SK-N-SH (cell line): ENCODE data around the gene AGBL4. TPM values are rescaled to one million over a fixed set of nuclear protein-coding genes. Genes with fewer than 3 reads are reported as not detected.

Experiments
- CTCF ChIA-PET: fragments of 300-600, 350-600 bp; formaldehyde crosslinking; extraction: SDS; loops from one replicate; lab custom pipeline; 2021; lab: Yijun Ruan, JAX
- POLR2A ChIA-PET: fragments of 350-600 bp; sonication (Branson Sonifier 250); formaldehyde crosslinking; extraction: SDS; loops from one replicate; lab custom pipeline; 2020; ENCODE audit warnings: antibody characterized with exemption, inconsistent platforms; lab: Yijun Ruan, JAX
- DNase-seq: peaks from one replicate; pipeline ENCODE4 v3.0.0; 2012
- H2AFZ ChIP-seq: fragments of 200-600 bp; sonication (generic); 2 replicates; pipeline ENCODE4 v1.8.1; 2016; ENCODE audit warnings: antibody characterized with exemption, mild to moderate bottlenecking, low read depth
- H3F3A ChIP-seq: fragments of 200-600 bp; sonication (generic); replicated peaks from 2 replicates; pipeline ENCODE3; 2016; ENCODE audit warnings: antibody characterized with exemption, mild to moderate bottlenecking; ENCODE audit not compliant: insufficient read depth
- H3K27ac ChIP-seq, 2 experiments: fragments of 200-500 bp in 1 of 2; fragments of 200-600 bp in 1 of 2; sonication (Bioruptor generic) in 1 of 2; sonication (generic), shearing (Covaris generic) in 1 of 2; 2 replicates each; pipeline versions ENCODE4 v1.5.1 to v1.6.1; 2014 to 2016; ENCODE audit warnings: low read depth in 2 of 2, inconsistent platforms in 1 of 2, low read length in 1 of 2, mild to moderate bottlenecking in 1 of 2, mixed read lengths in 1 of 2
- H3K27me3 ChIP-seq: fragments of 200-600 bp; sonication (generic), shearing (Covaris generic); 2 replicates; pipeline ENCODE4 v1.6.1; 2016; ENCODE audit warnings: mixed run types; ENCODE audit not compliant: insufficient read depth
- H3K36me3 ChIP-seq, 2 experiments: fragments of 200-500 bp in 1 of 2; fragments of 200-600 bp in 1 of 2; sonication (Bioruptor generic) in 1 of 2; sonication (generic) in 1 of 2; replicated peaks in 1 of 2; 2 replicates each; pipeline versions ENCODE3 to v1.5.1; 2014 to 2016; ENCODE audit warnings: low read length in 1 of 2, mild to moderate bottlenecking in 1 of 2; ENCODE audit not compliant: insufficient read depth in 2 of 2, control insufficient read depth in 1 of 2
- H3K4me1 ChIP-seq, 2 experiments: fragments of 200-500 bp in 1 of 2; fragments of 200-600 bp in 1 of 2; sonication (Bioruptor generic) in 1 of 2; sonication (generic), shearing (Covaris generic) in 1 of 2; 2 replicates each; pipeline versions ENCODE4 v1.5.1 to v1.6.1; 2014 to 2016; ENCODE audit warnings: low read depth in 1 of 2, low read length in 1 of 2, mixed run types in 1 of 2; ENCODE audit not compliant: insufficient read depth in 2 of 2, control insufficient read depth in 1 of 2
- H3K4me2 ChIP-seq: fragments of 200-600 bp; sonication (generic), shearing (Covaris generic); 2 replicates; pipeline ENCODE4 v1.6.1; 2017; ENCODE audit warnings: mixed run types
- H3K4me3 ChIP-seq, 2 experiments: fragments of 200-500 bp in 1 of 2; fragments of 200-600 bp in 1 of 2; sonication (Bioruptor generic) in 1 of 2; sonication (generic), shearing (Covaris generic) in 1 of 2; 2 replicates each; pipeline versions ENCODE4 v1.5.1 to v1.8.1; 2014 to 2016; ENCODE audit warnings: low read depth in 2 of 2, inconsistent platforms in 1 of 2, low read length in 1 of 2, mild to moderate bottlenecking in 1 of 2, mixed read lengths in 1 of 2, moderate library complexity in 1 of 2
- H3K79me2 ChIP-seq: fragments of 200-600 bp; sonication (generic); 2 replicates; pipeline ENCODE4 v1.8.1; 2017; ENCODE audit warnings: mild to moderate bottlenecking; ENCODE audit not compliant: insufficient read depth
- H3K9ac ChIP-seq: fragments of 200-600 bp; sonication (generic); 2 replicates; pipeline ENCODE4 v1.6.1; 2017; ENCODE audit warnings: mixed run types
- H3K9me2 ChIP-seq: fragments of 200-600 bp; sonication (generic); 2 replicates; pipeline ENCODE4 v1.6.1; 2017; ENCODE audit warnings: mixed run types
- H3K9me3 ChIP-seq: fragments of 200-600 bp; sonication (generic); 2 replicates; pipeline ENCODE4 v1.6.1; 2017; ENCODE audit warnings: mixed run types, mild to moderate bottlenecking, moderate library complexity
- H4K20me1 ChIP-seq: fragments of 200-600 bp; sonication (generic); 2 replicates; pipeline ENCODE4 v1.6.1; 2017; ENCODE audit warnings: mild to moderate bottlenecking, mixed run types; ENCODE audit not compliant: insufficient read depth
- CHD2 ChIP-seq: fragments of 150-350 bp; IDR thresholded peaks from 2 replicates; pipeline ENCODE4 v1.6.1; 2018; ENCODE audit warnings: low read length; ENCODE audit not compliant: partially characterized antibody
- EZH2phosphoT487 ChIP-seq: fragments of 200-600 bp; sonication (generic); IDR thresholded peaks from 2 replicates; pipeline ENCODE4 v1.6.1; 2017; ENCODE audit warnings: low read depth, mixed run types, mild to moderate bottlenecking, antibody characterized with exemption, moderate library complexity, borderline replicate concordance
- IRF3 ChIP-seq: fragments of 150-350 bp; IDR thresholded peaks from 2 replicates; pipeline ENCODE4 v1.6.1; 2016; ENCODE audit warnings: mild to moderate bottlenecking, low read depth, low read length
- JUND ChIP-seq: IDR thresholded peaks from 2 replicates; pipeline ENCODE4 v1.4.0; 2012
- MAX ChIP-seq: IDR thresholded peaks from 2 replicates; pipeline ENCODE4 v1.4.0; 2012; ENCODE audit warnings: low read depth
- MXI1 ChIP-seq: IDR thresholded peaks from 2 replicates; pipeline ENCODE4 v1.6.1; 2012; ENCODE audit warnings: mild to moderate bottlenecking, low read depth, low read length, improper control_type of control experiment
- NFIC ChIP-seq: IDR thresholded peaks from 2 replicates; pipeline ENCODE4 v1.4.0; 2012; ENCODE audit warnings: borderline replicate concordance
- RCOR1 ChIP-seq: fragments of 150-350 bp; IDR thresholded peaks from 2 replicates; pipeline ENCODE4 v1.6.1; 2017; ENCODE audit warnings: antibody characterized with exemption, low read length
- TAF1 ChIP-seq: IDR thresholded peaks from 2 replicates; pipeline ENCODE4 v1.6.1; 2012; ENCODE audit warnings: low read depth, mild to moderate bottlenecking, low read length, moderate library complexity, borderline replicate concordance
- TCF12 ChIP-seq: IDR thresholded peaks from 2 replicates; pipeline ENCODE4 v1.4.0; 2012
- TEAD4 ChIP-seq: IDR thresholded peaks from 2 replicates; pipeline ENCODE4 v1.4.0; 2012; ENCODE audit warnings: mild to moderate bottlenecking, borderline replicate concordance; ENCODE audit not compliant: insufficient read depth
- USF1 ChIP-seq: IDR thresholded peaks from 2 replicates; pipeline ENCODE4 v1.4.0; 2012; ENCODE audit warnings: low read depth, borderline replicate concordance
- ZBTB33 ChIP-seq: IDR thresholded peaks from 2 replicates; pipeline ENCODE4 v1.4.0; 2012; ENCODE audit warnings: low read depth, borderline replicate concordance
- WGBS: methylation state at CpG from one replicate; pipeline ENCODE4 v1.1.6; 2017; ENCODE audit warnings: low lambda C conversion rate; 5-methylcytosine and 5-hydroxymethylcytosine counted together
- polyA plus RNA-seq, 3 experiments: library from polyadenylated mRNA; depleted of rRNA; stranded (reverse); fragments of >200 nt; gene quantifications; 2 replicates each; pipeline ENCODE4 v1.2.3, GENCODE V29; 2012

The AGBL4 gene
- polyA plus RNA-seq, 1 of the 3 experiments (the other 2 are of a cell fraction): 0.07 TPM

GRCh38 chr1:48848035-48848434 lies 1175.7 kb downstream of the AGBL4 start (continued):
- TF ChIP-seq ZBTB33 (no peak), CHD2 (no peak), USF1 (no peak), TEAD4 (no peak), MXI1 (no peak), MAX (no peak), RCOR1 (no peak), TAF1 (no peak)

GRCh38 chr1:48846441-48846840 lies 1177.3 kb downstream of the AGBL4 start:
- DNase-seq: no peak
- Histone ChIP-seq H3K4me1 (peaks cover 3 to 6% of the 10 kb centered on the region in 2 experiments; a peak in 2 of 4 replicates), H3K9me3 (no peaks in the 10 kb centered on the region), H3K79me2 (no peaks in the 10 kb centered on the region), H3K9me2 (no peaks in the 10 kb centered on the region), H2AFZ (no peak overlapping the region), H3K4me3 (no peak overlapping the region), H3F3A (peaks cover 10% of the 10 kb centered on the region), H3K4me2 (no peak overlapping the region), H3K36me3 (no peaks in the 10 kb centered on the region), H3K9ac (no peak overlapping the region), H4K20me1 (no peaks in the 10 kb centered on the region), H3K27me3 (no peaks in the 10 kb centered on the region), H3K27ac (no peak overlapping the region)
- ChIA-PET POLR2A (no interaction called here), CTCF (no interaction called here)
- WGBS: 90% methylated on average over 1 of the region's 1 CpG
- TF ChIP-seq TEAD4 (no peak), TCF12 (no peak), NFIC (no peak), JUND (no peak), IRF3 (no peak), RCOR1 (no peak), EZH2phosphoT487 (no peak), ZBTB33 (no peak)
